AG04449 (cell line): ENCODE measurements around the gene ADAMTSL5.
"Not testable (repeated sequence)": the region's sequence is repeated elsewhere in the genome, so short reads cannot be mapped to it uniquely, and the experiment has no call there.

Source experiments
- CTCF ChIA-PET: fragments of 350-600 bp; formaldehyde crosslinking; extraction: SDS; loops from one replicate; lab custom pipeline; 2021; ENCODE audit warnings: antibody characterized with exemption; lab: Yijun Ruan, JAX
- POLR2A ChIA-PET: fragments of 400-600, 350-600 bp; formaldehyde crosslinking; extraction: SDS; loops from one replicate; lab custom pipeline; 2020; ENCODE audit warnings: antibody characterized with exemption, inconsistent platforms; lab: Yijun Ruan, JAX
- DNase-seq: peaks from one replicate; pipeline ENCODE4 v3.0.0-alpha.2; 2010; ENCODE audit warnings: low read depth, low spot score
- H3K4me3 ChIP-seq: 2 replicates; pipeline ENCODE4 v1.5.1; 2011; ENCODE audit warnings: low read depth, mild to moderate bottlenecking, control low read depth, low read length
- CTCF ChIP-seq: IDR thresholded peaks from one replicate; pipeline ENCODE4 v1.5.1; 2011; ENCODE audit warnings: mild to moderate bottlenecking, moderate library complexity, low read length, control low read depth, inconsistent platforms; ENCODE audit not compliant: insufficient read depth; ENCODE audit errors: missing control alignments

The ADAMTSL5 gene

GRCh38 chr19:1540365-1540925, 27.6 kb upstream of the ADAMTSL5 start:
- POLR2A ChIA-PET, result no interaction called here
- CTCF ChIA-PET, result no interaction called here
- TF ChIP-seq CTCF, result no peak
- H3K4me3 ChIP-seq, result no peak overlapping the region
- no peak for DNase-seq

- DNase-seq, H3K4me3 ChIP-seq, POLR2A ChIA-PET: not testable (repeated sequence)
- CTCF ChIA-PET, result interaction anchor here (0.9 to 1.3 kb wide), 2 partner anchors 9 to 132 kb away, joined by 3 to 8 read pairs; no protein-coding TSS in a partner anchor
These were observed 26.9 kb upstream of the ADAMTSL5 start for GRCh38 chr19:1539749-1540148.

GRCh38 chr19:1538978-1539377, 26.2 kb upstream of the ADAMTSL5 start:
- no peak for DNase-seq
- H3K4me3 ChIP-seq, result no peak overlapping the region
- ChIA-PET CTCF (interaction anchor here (1.3 to 2.0 kb wide), 2 partner anchors 7 to 133 kb away, joined by 6 to 8 read pairs; no protein-coding TSS in a partner anchor), POLR2A (no interaction called here)
- TF ChIP-seq CTCF, result no peak

GRCh38 chr19:1535699-1536098, 22.9 kb upstream of the ADAMTSL5 start:
- H3K4me3 ChIP-seq, POLR2A ChIA-PET, DNase-seq: not testable (repeated sequence)
- CTCF ChIA-PET, result interaction anchor here (3.6 kb wide), 1 partner anchor 11 kb away, joined by 22 read pairs; no protein-coding TSS in a partner anchor

- no peak for DNase-seq
- ChIA-PET POLR2A (interaction anchor here (0.6 kb wide), 1 partner anchor 1230 kb away, joined by 4 read pairs; no protein-coding TSS in a partner anchor), CTCF (interaction anchor here (3.6 kb wide), 1 partner anchor 12 kb away, joined by 22 read pairs; no protein-coding TSS in a partner anchor)
- no peak overlapping the region for H3K4me3 ChIP-seq
- no peak for TF ChIP-seq CTCF
These were observed 22.2 kb upstream of the ADAMTSL5 start for GRCh38 chr19:1534972-1535371.

- no peak overlapping the region for H3K4me3 ChIP-seq
- no peak for DNase-seq
- ChIA-PET POLR2A (no interaction called here), CTCF (interaction anchor here (0.6 to 3.6 kb wide), 2 partner anchors 13 to 1617 kb away, joined by 3 to 22 read pairs; no protein-coding TSS in a partner anchor)
- TF ChIP-seq CTCF, result no peak
These were observed 20.8 kb upstream of the ADAMTSL5 start for GRCh38 chr19:1533510-1534150.

- CTCF ChIA-PET, result interaction anchor here (1.0 to 1.1 kb wide), 2 partner anchors 14 to 235 kb away, joined by 3 to 5 read pairs; no protein-coding TSS in a partner anchor
These were observed 19.2 kb upstream of the ADAMTSL5 start for GRCh38 chr19:1532003-1532402.

More at GRCh38 chr19:1532003-1532402, 19.2 kb upstream of the ADAMTSL5 start:
- DNase-seq, result no peak
- no peak overlapping the region for H3K4me3 ChIP-seq
- no peak for TF ChIP-seq CTCF
- POLR2A ChIA-PET, result no interaction called here
